Neutrophil (primary cell): ENCODE measurements around the gene GDF2.

Experiments used
- H3K27ac ChIP-seq: fragments of 200-600 bp; sonication (generic); 2 replicates; pipeline ENCODE4 v1.5.1; 2016; ENCODE audit warnings: mild to moderate bottlenecking, moderate library complexity
- H3K27me3 ChIP-seq: fragments of 200-600 bp; sonication (generic); 2 replicates; pipeline ENCODE4 v1.6.0; 2016; ENCODE audit warnings: mild to moderate bottlenecking
- H3K36me3 ChIP-seq: fragments of 200-600 bp; sonication (generic); 2 replicates; pipeline ENCODE4 v1.5.1; 2017
- H3K4me1 ChIP-seq, 2 experiments: fragments of 200-600 bp in 1 of 2; sonication (generic) in 1 of 2; 1 replicate in 1 of 2; 2 replicates in 1 of 2; pipeline versions ENCODE4 v1.5.1 to v1.6.1; 2013 to 2016; ENCODE audit warnings: low read depth in 1 of 2, low read length in 1 of 2, mild to moderate bottlenecking in 1 of 2, moderate library complexity in 1 of 2; ENCODE audit not compliant: control insufficient read depth in 1 of 2, insufficient read depth in 1 of 2
- H3K4me3 ChIP-seq, 2 experiments: fragments of 200-600 bp in 1 of 2; sonication (generic) in 1 of 2; 1 replicate in 1 of 2; 2 replicates in 1 of 2; pipeline ENCODE4 v1.5.1; 2013 to 2016; ENCODE audit warnings: low read depth in 1 of 2, low read length in 1 of 2, mild to moderate bottlenecking in 1 of 2, moderate library complexity in 1 of 2
- H3K9me3 ChIP-seq: fragments of 200-600 bp; sonication (generic); 2 replicates; pipeline ENCODE4 v1.5.1; 2016
- TF ChIP-seq, protein P1 (sequence below): fragments of 200-600 bp; sonication (generic); IDR thresholded peaks from 2 replicates; pipeline ENCODE4 v1.5.1; 2016; ENCODE audit warnings: antibody characterized with exemption

The GDF2 gene

DNA sequence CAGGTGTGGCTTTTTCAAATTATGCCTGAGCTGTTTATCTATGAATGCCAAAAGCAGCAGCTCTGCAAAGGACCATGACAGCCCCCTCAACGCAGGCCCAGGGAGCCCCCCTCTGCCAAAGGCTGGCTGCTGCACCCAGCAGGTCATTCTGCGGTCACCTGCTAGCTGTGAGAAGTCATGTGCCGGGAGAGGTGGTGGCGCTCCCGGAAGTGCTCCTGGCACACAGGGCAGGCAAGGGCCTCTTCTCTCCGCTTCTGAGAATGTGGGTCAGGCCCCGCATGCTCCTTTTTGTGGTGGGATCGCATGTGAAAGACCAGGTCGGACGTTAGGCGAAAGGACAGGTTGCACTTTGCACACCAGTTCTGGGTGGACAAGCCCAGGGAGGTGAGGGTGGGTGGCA, 45.4 kb downstream of the GDF2 start:
- no peak overlapping the region for H3K4me3 ChIP-seq
- no peaks in the 10 kb centered on the region for H3K4me1 ChIP-seq
- H3K9me3 ChIP-seq, result no peaks in the 10 kb centered on the region
- no peaks in the 10 kb centered on the region for H3K36me3 ChIP-seq
- H3K27me3 ChIP-seq, result no peaks in the 10 kb centered on the region
- TF ChIP-seq, protein P1, sequence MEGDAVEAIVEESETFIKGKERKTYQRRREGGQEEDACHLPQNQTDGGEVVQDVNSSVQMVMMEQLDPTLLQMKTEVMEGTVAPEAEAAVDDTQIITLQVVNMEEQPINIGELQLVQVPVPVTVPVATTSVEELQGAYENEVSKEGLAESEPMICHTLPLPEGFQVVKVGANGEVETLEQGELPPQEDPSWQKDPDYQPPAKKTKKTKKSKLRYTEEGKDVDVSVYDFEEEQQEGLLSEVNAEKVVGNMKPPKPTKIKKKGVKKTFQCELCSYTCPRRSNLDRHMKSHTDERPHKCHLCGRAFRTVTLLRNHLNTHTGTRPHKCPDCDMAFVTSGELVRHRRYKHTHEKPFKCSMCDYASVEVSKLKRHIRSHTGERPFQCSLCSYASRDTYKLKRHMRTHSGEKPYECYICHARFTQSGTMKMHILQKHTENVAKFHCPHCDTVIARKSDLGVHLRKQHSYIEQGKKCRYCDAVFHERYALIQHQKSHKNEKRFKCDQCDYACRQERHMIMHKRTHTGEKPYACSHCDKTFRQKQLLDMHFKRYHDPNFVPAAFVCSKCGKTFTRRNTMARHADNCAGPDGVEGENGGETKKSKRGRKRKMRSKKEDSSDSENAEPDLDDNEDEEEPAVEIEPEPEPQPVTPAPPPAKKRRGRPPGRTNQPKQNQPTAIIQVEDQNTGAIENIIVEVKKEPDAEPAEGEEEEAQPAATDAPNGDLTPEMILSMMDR, result no peak
- H3K27ac ChIP-seq, result no peak overlapping the region

DNA sequence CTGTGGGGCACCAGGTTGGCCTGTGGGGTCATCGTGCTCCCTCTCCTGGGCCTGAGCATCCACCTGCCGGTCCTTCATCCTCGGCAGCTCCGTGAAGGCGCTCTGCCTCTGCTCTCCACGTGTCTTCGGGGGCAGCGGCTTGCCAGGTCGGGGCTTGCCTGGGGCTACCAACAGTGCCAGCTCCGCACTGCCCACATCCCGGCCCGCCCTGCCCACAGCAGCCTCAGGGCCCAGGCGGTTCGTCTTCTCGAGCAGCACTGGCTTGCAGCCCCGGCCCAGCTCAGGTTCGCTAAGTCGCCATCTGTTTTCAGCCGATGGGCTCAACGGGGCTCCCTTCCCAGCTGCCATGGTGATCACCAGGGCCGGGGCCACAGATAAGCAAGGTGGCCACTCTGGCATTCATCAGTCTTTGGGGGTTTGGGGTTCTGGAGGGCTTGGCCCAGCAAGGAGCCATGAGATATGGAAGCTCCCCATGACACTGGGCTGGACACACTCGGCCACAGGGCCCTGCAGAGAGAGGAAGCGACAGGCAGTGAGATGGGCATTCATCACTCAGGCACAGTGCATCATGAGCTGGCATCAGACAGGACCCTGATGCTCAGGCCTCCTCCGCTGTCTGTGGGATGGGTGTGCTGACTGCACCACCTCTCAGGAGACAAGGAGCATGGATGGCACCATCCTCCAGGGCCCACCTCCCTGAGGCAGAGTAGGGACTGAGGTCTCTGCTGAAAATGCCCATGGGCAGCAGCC, 46.4 kb downstream of the GDF2 start:
- Histone ChIP-seq H3K9me3 (no peaks in the 10 kb centered on the region), H3K27me3 (no peaks in the 10 kb centered on the region), H3K27ac (no peak overlapping the region), H3K4me1 (no peaks in the 10 kb centered on the region), H3K36me3 (no peaks in the 10 kb centered on the region), H3K4me3 (no peak overlapping the region)
- TF ChIP-seq, protein P1, result no peak

DNA sequence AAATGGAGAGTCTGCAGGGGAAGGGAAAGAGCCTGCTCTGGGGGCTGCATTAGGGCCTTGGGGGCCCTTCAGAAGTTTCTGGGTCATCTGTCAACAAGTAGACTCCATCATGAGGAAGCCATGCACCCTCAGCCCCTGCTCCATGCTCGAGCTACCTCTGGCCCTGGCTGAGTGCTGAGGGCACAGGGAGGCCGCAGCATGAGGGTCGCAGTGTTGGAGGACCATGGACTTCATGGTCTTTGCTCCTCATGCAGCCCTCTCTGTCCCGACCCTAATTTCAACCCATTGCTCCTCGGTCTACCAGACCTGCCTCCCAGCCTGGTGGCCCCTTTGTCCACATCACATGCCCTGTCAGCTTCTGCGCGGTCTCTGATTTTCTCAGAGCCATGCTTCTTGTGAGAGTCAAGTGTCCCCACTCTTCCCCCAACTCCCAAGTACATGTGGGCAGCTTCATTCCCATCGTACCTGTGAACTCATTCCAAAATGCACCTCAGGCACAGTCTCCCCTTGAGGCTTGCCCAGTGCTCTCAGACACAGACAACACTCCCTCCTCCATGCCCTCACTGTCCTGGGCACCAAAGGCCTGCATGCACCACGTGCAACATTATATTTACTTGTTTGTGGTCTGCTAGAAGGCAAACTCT, 47.1 kb downstream of the GDF2 start:
- Histone ChIP-seq H3K4me3 (no peak overlapping the region), H3K27ac (no peak overlapping the region), H3K4me1 (no peaks in the 10 kb centered on the region), H3K9me3 (no peaks in the 10 kb centered on the region), H3K36me3 (no peaks in the 10 kb centered on the region), H3K27me3 (no peaks in the 10 kb centered on the region)
- TF ChIP-seq, protein P1, result no peak

DNA sequence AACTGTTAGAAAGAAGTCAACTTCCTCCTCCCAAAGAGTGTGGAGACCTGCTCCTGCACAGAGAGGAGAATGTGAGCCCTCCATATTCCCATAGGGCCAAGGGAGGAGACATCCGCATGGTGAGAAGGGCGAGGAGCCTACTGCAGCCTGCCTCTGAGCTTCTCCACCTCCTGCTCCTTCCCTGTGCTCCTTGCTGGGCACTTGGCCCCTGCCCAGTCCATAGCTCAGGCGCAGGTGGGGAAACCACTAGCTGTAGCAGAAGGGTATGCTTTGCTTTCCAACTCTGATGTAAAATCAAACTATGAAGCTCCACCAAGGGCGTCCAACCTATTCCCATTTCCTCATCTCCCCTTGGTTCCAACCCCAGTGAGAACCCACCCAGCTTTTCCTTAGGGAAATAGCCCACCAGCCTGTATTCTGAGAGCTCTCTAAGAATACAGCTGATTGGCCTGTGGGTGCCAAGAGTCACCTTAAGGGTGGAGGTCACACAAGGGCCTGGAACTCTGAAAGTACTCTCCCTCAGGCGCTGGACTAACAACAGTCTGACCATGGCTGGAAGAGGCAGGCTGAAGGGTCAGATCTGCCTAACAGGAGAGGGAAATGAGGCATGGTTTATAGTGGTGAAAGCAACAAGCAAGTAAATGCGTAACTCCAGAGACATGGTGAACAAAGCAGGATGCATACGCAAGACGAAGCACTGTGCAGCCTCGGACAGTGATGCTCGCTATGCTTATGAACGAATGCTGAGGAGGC, 47.9 kb downstream of the GDF2 start:
- H3K36me3 ChIP-seq, result no peaks in the 10 kb centered on the region
- no peaks in the 10 kb centered on the region for H3K4me1 ChIP-seq
- no peak overlapping the region for H3K27ac ChIP-seq
- H3K9me3 ChIP-seq, result no peaks in the 10 kb centered on the region
- peaks cover 2% of the 10 kb centered on the region for H3K27me3 ChIP-seq
- TF ChIP-seq, protein P1, result no peak
- H3K4me3 ChIP-seq, result no peak overlapping the region

DNA sequence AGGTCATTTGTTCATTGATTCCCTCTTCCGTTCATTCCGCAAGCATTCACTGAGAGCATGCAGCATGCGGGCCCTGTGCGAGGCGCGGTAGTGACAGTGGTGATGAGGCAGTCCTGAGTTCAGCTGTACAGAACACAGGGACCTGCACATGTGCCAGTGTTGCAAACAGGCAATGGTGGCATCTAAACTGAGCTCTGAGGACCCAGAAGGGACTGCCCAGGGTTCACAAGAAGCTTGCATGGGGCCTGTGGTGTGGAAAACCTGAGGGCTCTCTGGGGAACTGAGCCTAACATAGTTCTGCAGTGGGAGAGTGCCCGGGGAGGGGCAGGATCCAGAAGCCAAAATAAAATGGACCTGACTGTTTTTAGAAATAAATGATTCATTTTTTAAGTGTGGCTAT, 48.6 kb downstream of the GDF2 start:
- TF ChIP-seq, protein P1, result no peak
- Histone ChIP-seq H3K4me3 (no peak overlapping the region), H3K27me3 (peaks cover 9% of the 10 kb centered on the region), H3K27ac (no peak overlapping the region), H3K36me3 (no peaks in the 10 kb centered on the region), H3K9me3 (no peaks in the 10 kb centered on the region), H3K4me1 (no peaks in the 10 kb centered on the region)
